ENCODE measurements around the gene RPGR. TPM values are rescaled to one million over a fixed set of nuclear protein-coding genes. Genes with fewer than 3 reads are reported as not detected.

RPGR gene
- total and polyA plus RNA-seq, 9 of the 15 experiments (the other 6 are each of a cell fraction or from before 2014, with no cell fraction given), result 2.1 to 7.9 (median 5.7) TPM

DNA sequence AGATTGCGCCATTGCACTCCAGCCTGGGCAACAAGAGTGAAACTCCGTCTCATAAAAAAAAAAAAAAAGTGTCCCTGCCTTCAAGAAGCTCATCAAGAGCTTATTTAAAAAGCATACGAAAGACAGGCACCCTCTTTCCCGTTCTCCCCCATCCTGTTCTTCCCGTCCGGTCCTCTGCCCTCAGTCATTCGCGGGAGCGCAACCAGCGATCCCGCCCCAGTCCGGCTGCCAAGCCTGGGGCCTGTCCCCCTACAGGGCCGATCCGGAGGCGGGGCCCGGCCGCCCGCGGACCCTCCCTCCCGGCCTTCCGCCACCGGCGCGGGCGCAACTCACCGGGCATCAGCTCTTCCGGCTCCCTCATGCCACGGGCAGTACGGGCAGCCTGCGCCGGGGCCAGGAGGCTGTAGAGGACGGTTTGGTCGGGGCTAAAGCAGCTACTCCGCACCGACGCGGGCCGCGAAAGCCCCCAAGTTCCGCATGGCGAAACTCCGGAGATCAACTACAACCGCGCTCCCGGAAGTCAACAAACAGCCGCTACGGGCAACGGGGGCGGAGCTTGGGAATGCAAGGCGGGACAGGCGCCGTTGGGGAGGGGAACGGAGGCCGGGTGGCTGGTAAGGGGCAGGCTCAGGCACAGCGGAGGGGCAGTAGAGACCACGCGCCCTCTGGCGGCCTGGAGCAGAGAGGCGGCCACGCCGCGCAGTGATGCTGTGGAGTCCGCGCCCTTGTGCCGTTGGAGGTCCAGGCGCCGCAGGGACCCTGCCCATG is at the start of gene RPGR (continued):
- TF ChIP-seq, protein P1, sequence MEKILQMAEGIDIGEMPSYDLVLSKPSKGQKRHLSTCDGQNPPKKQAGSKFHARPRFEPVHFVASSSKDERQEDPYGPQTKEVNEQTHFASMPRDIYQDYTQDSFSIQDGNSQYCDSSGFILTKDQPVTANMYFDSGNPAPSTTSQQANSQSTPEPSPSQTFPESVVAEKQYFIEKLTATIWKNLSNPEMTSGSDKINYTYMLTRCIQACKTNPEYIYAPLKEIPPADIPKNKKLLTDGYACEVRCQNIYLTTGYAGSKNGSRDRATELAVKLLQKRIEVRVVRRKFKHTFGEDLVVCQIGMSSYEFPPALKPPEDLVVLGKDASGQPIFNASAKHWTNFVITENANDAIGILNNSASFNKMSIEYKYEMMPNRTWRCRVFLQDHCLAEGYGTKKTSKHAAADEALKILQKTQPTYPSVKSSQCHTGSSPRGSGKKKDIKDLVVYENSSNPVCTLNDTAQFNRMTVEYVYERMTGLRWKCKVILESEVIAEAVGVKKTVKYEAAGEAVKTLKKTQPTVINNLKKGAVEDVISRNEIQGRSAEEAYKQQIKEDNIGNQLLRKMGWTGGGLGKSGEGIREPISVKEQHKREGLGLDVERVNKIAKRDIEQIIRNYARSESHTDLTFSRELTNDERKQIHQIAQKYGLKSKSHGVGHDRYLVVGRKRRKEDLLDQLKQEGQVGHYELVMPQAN (IDR thresholded peaks at IDR 0.05; ENCODE audit: borderline replicate concordance), result peak; percentile 95
- peak; percentile 80 for TF ChIP-seq POLR2G (IDR thresholded peaks at IDR 0.05; ENCODE audit: low read depth, low read length)
- TF ChIP-seq, protein P2, sequence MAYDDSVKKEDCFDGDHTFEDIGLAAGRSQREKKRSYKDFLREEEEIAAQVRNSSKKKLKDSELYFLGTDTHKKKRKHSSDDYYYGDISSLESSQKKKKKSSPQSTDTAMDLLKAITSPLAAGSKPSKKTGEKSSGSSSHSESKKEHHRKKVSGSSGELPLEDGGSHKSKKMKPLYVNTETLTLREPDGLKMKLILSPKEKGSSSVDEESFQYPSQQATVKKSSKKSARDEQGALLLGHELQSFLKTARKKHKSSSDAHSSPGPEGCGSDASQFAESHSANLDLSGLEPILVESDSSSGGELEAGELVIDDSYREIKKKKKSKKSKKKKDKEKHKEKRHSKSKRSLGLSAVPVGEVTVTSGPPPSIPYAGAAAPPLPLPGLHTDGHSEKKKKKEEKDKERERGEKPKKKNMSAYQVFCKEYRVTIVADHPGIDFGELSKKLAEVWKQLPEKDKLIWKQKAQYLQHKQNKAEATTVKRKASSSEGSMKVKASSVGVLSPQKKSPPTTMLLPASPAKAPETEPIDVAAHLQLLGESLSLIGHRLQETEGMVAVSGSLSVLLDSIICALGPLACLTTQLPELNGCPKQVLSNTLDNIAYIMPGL (CRISPR knock-in tag; IDR thresholded peaks at IDR 0.05), result 0 out of 2 replicates have a peak, but pooled peaks have one; percentile 41
- no peak for TF ChIP-seq RFX7 (CRISPR knock-in tag; IDR thresholded peaks at IDR 0.05)
- TF ChIP-seq, protein P3, sequence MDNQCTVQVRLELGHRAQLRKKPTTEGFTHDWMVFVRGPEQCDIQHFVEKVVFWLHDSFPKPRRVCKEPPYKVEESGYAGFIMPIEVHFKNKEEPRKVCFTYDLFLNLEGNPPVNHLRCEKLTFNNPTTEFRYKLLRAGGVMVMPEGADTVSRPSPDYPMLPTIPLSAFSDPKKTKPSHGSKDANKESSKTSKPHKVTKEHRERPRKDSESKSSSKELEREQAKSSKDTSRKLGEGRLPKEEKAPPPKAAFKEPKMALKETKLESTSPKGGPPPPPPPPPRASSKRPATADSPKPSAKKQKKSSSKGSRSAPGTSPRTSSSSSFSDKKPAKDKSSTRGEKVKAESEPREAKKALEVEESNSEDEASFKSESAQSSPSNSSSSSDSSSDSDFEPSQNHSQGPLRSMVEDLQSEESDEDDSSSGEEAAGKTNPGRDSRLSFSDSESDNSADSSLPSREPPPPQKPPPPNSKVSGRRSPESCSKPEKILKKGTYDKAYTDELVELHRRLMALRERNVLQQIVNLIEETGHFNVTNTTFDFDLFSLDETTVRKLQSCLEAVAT (IDR thresholded peaks at IDR 0.05), result no peak
- no peak for TF ChIP-seq ZNF143 (CRISPR knock-in tag; IDR thresholded peaks at IDR 0.05)
- TF ChIP-seq RB1 (IDR thresholded peaks at IDR 0.05; ENCODE audit: low read depth), result peak; percentile 67; the same call in 1 of the 2 replicates
- peak; percentile 54 to 77 for TF ChIP-seq RAD21 (CRISPR knock-in tag; conservative IDR thresholded peaks at IDR 0.05 in 1 of 2, IDR thresholded peaks at IDR 0.05 in 1 of 2)
- TF ChIP-seq SIRT6 (IDR thresholded peaks at IDR 0.05; ENCODE audit: low read depth, low read length), result no peak
- TF ChIP-seq TOE1 (IDR thresholded peaks at IDR 0.05; ENCODE audit: borderline replicate concordance), result peak; percentile 63; the same call in 1 of the 2 replicates
- TF ChIP-seq TOE1 (CRISPR knock-in tag; IDR thresholded peaks at IDR 0.05; ENCODE audit: borderline replicate concordance, low read depth), result no peak
- TF ChIP-seq PHF20 (IDR thresholded peaks at IDR 0.05; ENCODE audit: partially characterized antibody), result peak; percentile 52
- TF ChIP-seq ZNF445 (CRISPR knock-in tag; IDR thresholded peaks at IDR 0.05; ENCODE audit: low read depth), result no peak
- TF ChIP-seq SP1 (CRISPR knock-in tag; IDR thresholded peaks at IDR 0.05), result peak; percentile 74
- TF ChIP-seq CC2D1A (IDR thresholded peaks at IDR 0.05), result 0 out of 2 replicates have a peak, but pooled peaks have one; percentile 13
- peak; percentile 86 for TF ChIP-seq FOXJ3 (CRISPR knock-in tag; IDR thresholded peaks at IDR 0.05)
- peak; percentile 61; the same call in 1 of the 2 replicates for TF ChIP-seq EP400 (IDR thresholded peaks at IDR 0.05)
- peak; percentile 91 for TF ChIP-seq RFX1 (IDR thresholded peaks at IDR 0.05)
- TF ChIP-seq GABPB1 (CRISPR knock-in tag; IDR thresholded peaks at IDR 0.05), result peak; percentile 86
- peak; percentile 58 to 84; a peak in 2 of 4 replicates for TF ChIP-seq SIN3A (IDR thresholded peaks at IDR 0.05; ENCODE audit: borderline replicate concordance in 2 of 2, control insufficient read depth in 1 of 2, low read depth in 2 of 2, low read length in 2 of 2)
- TF ChIP-seq, protein P4, sequence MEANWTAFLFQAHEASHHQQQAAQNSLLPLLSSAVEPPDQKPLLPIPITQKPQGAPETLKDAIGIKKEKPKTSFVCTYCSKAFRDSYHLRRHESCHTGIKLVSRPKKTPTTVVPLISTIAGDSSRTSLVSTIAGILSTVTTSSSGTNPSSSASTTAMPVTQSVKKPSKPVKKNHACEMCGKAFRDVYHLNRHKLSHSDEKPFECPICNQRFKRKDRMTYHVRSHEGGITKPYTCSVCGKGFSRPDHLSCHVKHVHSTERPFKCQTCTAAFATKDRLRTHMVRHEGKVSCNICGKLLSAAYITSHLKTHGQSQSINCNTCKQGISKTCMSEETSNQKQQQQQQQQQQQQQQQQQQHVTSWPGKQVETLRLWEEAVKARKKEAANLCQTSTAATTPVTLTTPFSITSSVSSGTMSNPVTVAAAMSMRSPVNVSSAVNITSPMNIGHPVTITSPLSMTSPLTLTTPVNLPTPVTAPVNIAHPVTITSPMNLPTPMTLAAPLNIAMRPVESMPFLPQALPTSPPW (CRISPR knock-in tag; IDR thresholded peaks at IDR 0.05), result peak; percentile 73
